OCI-LY7 (cell line): ENCODE results near the gene ZFR. TPM values are rescaled to one million over a fixed set of nuclear protein-coding genes. Genes with fewer than 3 reads are reported as not detected.

ENCODE experiments used
- BruUV-seq: library from RNA; stranded (reverse); fragments of 400-500 nt; replicated peaks from 2 replicates; lab custom pipeline; 2021; lab: Mats Ljungman, UMichigan
- CTCF ChIA-PET: fragments of 300-600 bp; sonication (Branson Sonifier 250); formaldehyde crosslinking; loops from one replicate; lab custom pipeline; 2022; ENCODE audit warnings: antibody characterized with exemption; ENCODE audit not compliant: unreplicated experiment; lab: Charles Lee
- POLR2A ChIA-PET: fragments of 300-600 bp; sonication (Branson Sonifier 250); formaldehyde crosslinking; loops from one replicate; lab custom pipeline; 2022; ENCODE audit warnings: antibody characterized with exemption; lab: Charles Lee
- DNase-seq: peaks from one replicate; pipeline ENCODE4 v3.0.0-alpha.2; 2015; ENCODE audit warnings: low spot score
- H2AFZ ChIP-seq: fragments of 200-600 bp; sonication (generic), shearing (Covaris generic); 2 replicates; pipeline ENCODE4 v1.6.1; 2014; ENCODE audit warnings: mild to moderate bottlenecking, antibody characterized with exemption, low read length, moderate library complexity
- H3K27ac ChIP-seq: fragments of 200-600 bp; sonication (generic); 2 replicates; pipeline ENCODE4 v1.5.1; 2014; ENCODE audit warnings: mixed run types, low read depth, mild to moderate bottlenecking, moderate library complexity, low read length, inconsistent platforms; ENCODE audit not compliant: poor library complexity, severe bottlenecking
- H3K36me3 ChIP-seq: fragments of 200-600 bp; sonication (generic); 2 replicates; pipeline ENCODE4 v1.6.1; 2014; ENCODE audit warnings: mild to moderate bottlenecking, antibody characterized with exemption, low read length, moderate library complexity, mixed read lengths; ENCODE audit not compliant: insufficient read depth
- H3K4me1 ChIP-seq: fragments of 200-600 bp; sonication (generic); 2 replicates; pipeline ENCODE4 v1.5.1; 2014; ENCODE audit warnings: mild to moderate bottlenecking, low read length; ENCODE audit not compliant: insufficient read depth, poor library complexity, severe bottlenecking
- H3K4me2 ChIP-seq: fragments of 200-600 bp; sonication (generic); 2 replicates; pipeline ENCODE4 v1.6.1; 2014; ENCODE audit warnings: mild to moderate bottlenecking, low read length
- H3K4me3 ChIP-seq: fragments of 200-600 bp; sonication (generic); 2 replicates; pipeline ENCODE4 v1.5.1; 2014; ENCODE audit warnings: mild to moderate bottlenecking, low read depth, low read length; ENCODE audit not compliant: poor library complexity, severe bottlenecking
- H3K79me2 ChIP-seq: fragments of 200-600 bp; sonication (generic); 2 replicates; pipeline ENCODE4 v1.6.1; 2016; ENCODE audit warnings: low read depth, mild to moderate bottlenecking, low read length, moderate library complexity, mixed read lengths; ENCODE audit not compliant: insufficient read depth
- H3K9me2 ChIP-seq: fragments of 200-600 bp; sonication (generic); 2 replicates; pipeline ENCODE4 v1.6.1; 2016; ENCODE audit warnings: mild to moderate bottlenecking, low read length, mixed read lengths; ENCODE audit not compliant: insufficient read depth
- H3K9me3 ChIP-seq: fragments of 200-600 bp; sonication (generic); 2 replicates; pipeline ENCODE4 v1.6.1; 2014; ENCODE audit warnings: mild to moderate bottlenecking, mixed run types, low read length, mixed read lengths
- H4K20me1 ChIP-seq: fragments of 200-600 bp; sonication (generic); 2 replicates; pipeline ENCODE4 v1.6.1; 2014; ENCODE audit warnings: mild to moderate bottlenecking, antibody characterized with exemption, low read length, moderate library complexity, mixed read lengths; ENCODE audit not compliant: insufficient read depth
- CTCF ChIP-seq: fragments of 200-600 bp; sonication (generic); conservative IDR thresholded peaks from 2 replicates; pipeline ENCODE4 v1.5.1; 2014; ENCODE audit warnings: mild to moderate bottlenecking, antibody characterized with exemption, low read length, moderate library complexity, mixed read lengths
- EZH2phosphoT487 ChIP-seq: fragments of 200-600 bp; sonication (generic); IDR thresholded peaks from 2 replicates; pipeline ENCODE4 v1.6.1; 2018; ENCODE audit warnings: low read depth, borderline replicate concordance, mild to moderate bottlenecking, mixed run types, antibody characterized with exemption, low read length, moderate library complexity, mixed read lengths
- intact Hi-C: fragments of 100-400 bp; cut with micrococcal nuclease; formaldehyde crosslinking; loops from one replicate; pipeline ENCODE4 v1.10.0; 2022; ENCODE audit not compliant: unreplicated experiment
- total RNA-seq, 2 experiments: library from RNA; depleted of rRNA in 1 of 2; stranded (reverse); fragments of >200 nt in 1 of 2; shearing (Covaris generic) in 1 of 2; gene quantifications; 2 replicates each; pipeline ENCODE4 v1.2.3, GENCODE V29; 2014 to 2022

Gene ZFR
- total RNA-seq, 2 experiments from 2014 or later, result 54.8 to 63.4 TPM

- Histone ChIP-seq H3K4me1 (no peaks in the 10 kb centered on the region), H3K9me2 (no peaks in the 10 kb centered on the region), H3K79me2 (no peaks in the 10 kb centered on the region), H3K9me3 (no peaks in the 10 kb centered on the region), H3K36me3 (no peaks in the 10 kb centered on the region), H2AFZ (no peak overlapping the region), H3K4me2 (no peak overlapping the region), H3K27ac (no peak overlapping the region), H3K4me3 (no peak overlapping the region), H4K20me1 (no peaks in the 10 kb centered on the region)
- no TSS peak for BruUV-seq
- TF ChIP-seq CTCF, result no peak
- no peak for TF ChIP-seq EZH2phosphoT487
- CTCF ChIA-PET, result no interaction called here
- POLR2A ChIA-PET, result no interaction called here
- intact Hi-C loops, result no loop called here
- no peak for DNase-seq
Observed at GRCh38 chr5:32473072-32473471, 28.5 kb upstream of the ZFR start.

DNA sequence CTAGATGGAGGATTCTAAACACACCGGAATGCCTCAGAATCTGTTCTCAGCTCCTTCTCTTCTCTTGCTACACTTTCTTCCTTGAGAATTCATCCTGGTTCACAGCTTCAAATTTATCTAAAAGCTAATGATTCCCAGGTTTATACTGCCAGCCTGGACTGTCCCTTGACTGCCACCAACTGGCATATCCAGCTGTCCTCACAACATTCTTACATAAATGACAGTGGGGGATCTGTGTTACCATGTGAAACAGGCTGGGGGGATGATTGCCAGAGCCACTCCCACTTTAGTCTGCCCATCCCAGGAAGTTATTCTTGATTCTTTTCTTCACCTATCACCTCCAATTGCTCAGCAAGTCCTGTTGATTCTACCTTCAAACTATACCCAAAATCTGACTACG, 27.2 kb upstream of the ZFR start:
- H3K4me2 ChIP-seq, result no peak overlapping the region

More for the DNA sequence above, 27.2 kb upstream of the ZFR start:
- DNase-seq, result no peak
- H3K79me2 ChIP-seq, result no peaks in the 10 kb centered on the region
- no peaks in the 10 kb centered on the region for H3K9me2 ChIP-seq
- intact Hi-C loops, result no loop called here
- H3K9me3 ChIP-seq, result no peaks in the 10 kb centered on the region
- ChIA-PET POLR2A (interaction anchor here (0.9 to 1.0 kb wide), 3 partner anchors 17 to 199 kb away, joined by 3 to 4 read pairs (median 3); no protein-coding TSS in a partner anchor), CTCF (no interaction called here)
- H3K36me3 ChIP-seq, result no peaks in the 10 kb centered on the region
- H2AFZ ChIP-seq, result no peak overlapping the region
- TF ChIP-seq EZH2phosphoT487 (no peak), CTCF (no peak)
- no TSS peak for BruUV-seq
- H3K4me3 ChIP-seq, result no peak overlapping the region
- H3K27ac ChIP-seq, result no peak overlapping the region
- H4K20me1 ChIP-seq, result no peaks in the 10 kb centered on the region
- H3K4me1 ChIP-seq, result no peaks in the 10 kb centered on the region
